Measurements from ENCODE around the gene HIPK3.
"Not testable (repeated sequence)": the region's sequence is repeated elsewhere in the genome, so short reads cannot be mapped to it uniquely, and the experiment has no call there.

The HIPK3 gene

DNA sequence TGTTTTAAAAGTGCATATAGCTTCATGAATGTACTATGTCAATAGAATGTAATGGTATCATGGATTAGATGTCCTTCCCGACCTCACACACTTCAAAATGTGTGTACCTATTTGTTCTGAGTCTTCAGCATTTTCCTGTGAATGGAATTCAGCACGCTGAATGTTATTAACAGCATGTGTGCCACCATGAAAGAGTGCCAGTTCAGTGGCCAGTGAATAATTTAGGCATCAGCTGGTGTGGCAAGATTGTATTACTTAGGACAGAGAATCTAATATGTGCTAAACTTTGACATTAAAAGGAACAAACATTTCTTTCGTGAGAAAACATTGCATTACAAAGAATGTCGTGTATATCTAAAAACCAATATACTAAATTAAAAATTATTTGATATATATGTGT, 46.4 kb downstream of the HIPK3 start:
- no peak for DNase-seq (ENCODE audit: low read depth in 2 of 2)

DNA sequence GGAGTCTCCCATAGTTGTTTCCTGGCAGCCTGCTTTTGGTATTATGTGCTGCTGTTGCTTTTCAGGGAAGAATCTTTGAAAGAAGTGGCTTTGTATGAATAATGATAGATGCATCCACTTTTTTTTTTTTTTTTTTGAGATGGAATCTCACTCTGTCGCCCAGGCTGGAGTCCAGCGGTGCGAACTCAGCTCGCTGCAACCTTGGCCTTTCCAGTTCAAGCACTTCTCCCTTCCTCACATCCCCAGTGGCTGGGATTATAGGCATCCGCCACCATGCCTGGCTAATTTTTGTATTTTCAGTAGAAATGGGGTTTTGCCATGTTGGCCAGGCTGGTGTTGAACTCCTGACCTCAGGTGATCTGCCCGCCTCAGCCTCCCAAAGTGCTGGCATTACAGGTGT, 49.6 kb downstream of the HIPK3 start:
- DNase-seq (ENCODE audit: low read depth in 2 of 2), result not testable (repeated sequence)

DNA sequence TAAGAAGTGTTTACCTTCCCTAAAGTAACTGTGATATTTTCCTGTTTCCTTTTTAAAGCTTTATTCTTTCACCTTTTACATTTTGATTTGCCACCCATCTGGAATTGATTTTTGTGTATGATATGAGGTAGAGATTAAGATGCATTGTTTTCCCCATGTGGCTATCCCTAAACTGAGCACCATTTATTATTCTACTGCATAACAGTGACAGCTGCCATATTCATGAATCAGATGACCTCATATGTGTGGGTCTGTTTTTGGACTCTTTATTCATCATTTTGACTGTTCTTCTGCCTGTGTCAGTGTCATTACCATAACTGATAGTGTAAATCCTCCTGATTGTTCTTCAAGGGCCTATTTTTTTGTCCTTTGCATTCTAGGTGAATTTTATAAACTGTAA, 50.8 kb downstream of the HIPK3 start:
- no peak for DNase-seq (ENCODE audit: low read depth in 2 of 2)

DNA sequence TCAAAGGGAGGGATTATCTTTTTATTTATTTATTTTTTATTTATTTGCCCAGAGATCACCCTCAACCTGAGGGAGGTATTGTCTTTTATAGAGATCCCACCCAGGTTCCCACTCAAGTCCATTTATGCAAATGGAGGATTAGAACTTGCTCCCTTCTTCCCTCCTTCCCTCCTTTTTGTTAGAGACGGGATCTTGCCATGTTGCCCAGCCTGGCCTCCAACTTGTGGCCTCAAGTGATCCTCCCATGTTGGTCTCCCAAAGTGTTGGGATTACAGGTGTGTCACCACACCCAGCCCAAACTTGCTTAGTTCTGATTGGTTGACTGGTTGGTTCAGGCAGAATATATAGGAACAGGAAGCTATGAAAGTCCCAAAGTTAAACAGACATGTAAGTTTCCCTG, 51.9 kb downstream of the HIPK3 start:
- no peak for DNase-seq (ENCODE audit: low read depth in 2 of 2)

DNA sequence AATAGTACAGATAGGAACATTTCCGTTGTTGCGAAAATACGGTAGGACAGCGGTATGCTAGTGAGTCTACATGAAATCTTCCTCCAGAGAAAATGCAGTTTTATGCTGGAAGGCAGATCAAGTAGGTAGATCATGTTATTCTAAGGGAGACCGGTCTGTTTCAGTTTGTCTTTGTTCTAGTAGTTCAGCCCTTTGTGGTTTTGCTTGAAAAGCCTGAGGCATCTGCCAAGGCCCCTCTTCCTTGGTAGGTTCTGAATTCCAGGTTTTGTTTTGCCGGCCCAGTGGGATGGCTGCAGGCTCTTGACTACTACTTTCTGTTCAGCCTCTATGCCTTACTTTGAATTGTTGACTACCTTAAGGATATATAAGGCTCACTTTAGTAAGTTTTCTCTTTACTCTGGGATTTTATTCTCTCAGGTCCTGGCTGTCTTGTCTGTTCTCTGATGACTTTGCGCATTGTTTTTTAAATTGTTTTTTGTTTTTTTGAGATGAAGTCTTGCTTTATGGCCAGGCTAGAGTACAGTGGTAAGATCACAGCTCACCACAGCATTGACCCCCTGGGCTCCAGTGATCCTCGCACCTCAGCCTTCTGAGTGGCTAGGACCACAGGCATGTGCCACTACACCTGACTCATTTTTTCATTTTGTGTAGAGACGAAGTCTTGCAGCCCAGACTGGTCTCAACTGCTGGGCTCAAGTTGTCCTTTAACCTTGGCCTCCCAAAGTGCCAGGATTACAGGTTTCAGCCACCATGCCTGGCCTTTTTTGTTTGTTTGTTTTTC, 53.7 kb downstream of the HIPK3 start:
- DNase-seq (ENCODE audit: low read depth in 2 of 2), result no peak

DNA sequence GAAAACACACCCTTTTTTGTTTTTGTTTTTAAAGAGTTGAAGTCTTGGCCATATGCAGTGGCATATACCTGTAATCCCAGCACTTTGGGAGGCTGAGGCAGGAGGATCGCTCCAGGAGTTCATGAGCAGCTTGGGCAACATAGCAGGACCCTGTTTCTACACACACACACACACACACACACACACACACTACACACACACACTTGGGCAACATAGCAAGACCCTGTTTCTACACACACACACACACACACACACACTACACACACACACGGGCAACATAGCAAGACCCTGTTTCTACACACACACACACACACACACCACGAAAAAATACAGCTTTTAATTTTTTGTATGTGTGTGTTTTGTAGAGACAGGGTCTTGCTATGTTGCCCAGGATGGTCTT, 54.5 kb downstream of the HIPK3 start:
- no peak for DNase-seq (ENCODE audit: low read depth in 2 of 2)

DNA sequence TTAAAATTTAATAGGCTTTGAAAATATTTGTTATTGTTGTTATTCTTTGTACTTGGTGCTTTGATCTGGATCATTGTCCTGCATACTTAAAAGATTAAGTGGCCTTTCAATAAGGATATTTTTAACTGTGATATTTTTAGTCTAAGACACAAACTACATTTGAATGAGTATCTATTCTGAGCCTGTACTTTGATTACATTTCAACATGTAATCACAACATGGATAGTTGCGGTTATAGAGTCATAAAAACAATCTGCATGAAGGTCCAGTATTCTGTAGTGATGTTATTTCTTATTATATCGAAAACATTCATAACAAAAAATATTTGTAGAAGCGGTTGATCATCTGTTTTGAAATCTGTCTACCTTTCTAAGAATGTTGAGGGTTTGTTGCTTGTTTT, 58.6 kb downstream of the HIPK3 start:
- DNase-seq (ENCODE audit: low read depth in 2 of 2), result no peak

DNA sequence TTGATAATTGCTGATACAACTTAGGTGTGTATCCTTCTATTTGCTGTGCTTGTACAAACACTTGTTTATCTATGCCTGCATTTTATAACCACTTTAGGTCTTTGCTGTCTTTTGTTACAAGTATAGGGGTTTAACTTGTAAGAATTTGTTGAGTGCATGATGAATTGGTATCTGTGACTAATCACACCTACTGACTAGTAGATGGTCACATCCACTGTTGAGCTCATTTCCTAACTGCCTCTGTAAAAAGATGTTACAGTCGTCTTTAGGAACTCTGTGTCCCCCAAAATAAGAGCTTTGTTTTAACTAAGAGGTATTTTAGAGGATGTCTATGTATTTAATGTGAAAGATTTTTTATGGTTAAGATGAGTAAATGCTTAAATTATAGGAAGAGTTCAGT, 60.5 kb downstream of the HIPK3 start:
- DNase-seq (ENCODE audit: low read depth in 2 of 2), result no peak

DNA sequence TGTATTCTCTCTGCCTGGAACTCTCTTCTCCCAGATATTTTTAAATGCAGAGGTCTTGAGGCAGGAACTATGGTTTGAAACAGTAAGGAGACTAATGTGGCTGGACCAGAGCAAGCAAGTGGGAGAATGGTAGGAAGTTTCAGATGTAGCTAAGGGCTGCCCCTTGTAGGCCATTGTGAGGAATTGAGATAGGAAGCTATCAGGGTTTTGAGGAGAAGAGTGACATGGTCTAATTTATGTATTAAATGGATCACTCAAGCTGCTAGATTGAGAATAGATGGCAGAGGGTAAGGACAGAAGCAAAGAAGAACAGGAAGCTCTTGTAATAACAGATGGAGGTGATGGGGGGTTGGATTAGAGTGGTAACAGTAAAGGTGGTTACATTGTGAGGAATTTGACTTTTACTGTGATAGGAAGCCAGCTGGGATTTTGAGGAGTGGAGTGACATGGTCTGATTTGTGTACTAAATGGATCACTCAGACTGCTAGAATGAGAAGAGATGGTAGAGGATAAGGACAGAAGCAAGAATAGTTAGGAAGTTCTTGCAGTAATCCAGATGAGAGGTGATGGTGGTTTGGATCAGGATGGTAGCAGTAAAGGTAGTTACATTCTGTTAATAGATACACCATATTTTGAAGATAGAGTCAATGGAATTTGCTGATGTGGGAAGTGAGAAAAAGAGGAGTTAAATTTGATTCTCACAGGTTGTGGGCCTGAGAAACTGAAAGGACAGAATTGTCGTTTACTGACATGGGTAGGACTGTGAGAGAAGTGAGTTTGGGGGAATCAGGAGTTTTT, 63.0 kb downstream of the HIPK3 start:
- no peak for DNase-seq (ENCODE audit: low read depth in 2 of 2)

DNA sequence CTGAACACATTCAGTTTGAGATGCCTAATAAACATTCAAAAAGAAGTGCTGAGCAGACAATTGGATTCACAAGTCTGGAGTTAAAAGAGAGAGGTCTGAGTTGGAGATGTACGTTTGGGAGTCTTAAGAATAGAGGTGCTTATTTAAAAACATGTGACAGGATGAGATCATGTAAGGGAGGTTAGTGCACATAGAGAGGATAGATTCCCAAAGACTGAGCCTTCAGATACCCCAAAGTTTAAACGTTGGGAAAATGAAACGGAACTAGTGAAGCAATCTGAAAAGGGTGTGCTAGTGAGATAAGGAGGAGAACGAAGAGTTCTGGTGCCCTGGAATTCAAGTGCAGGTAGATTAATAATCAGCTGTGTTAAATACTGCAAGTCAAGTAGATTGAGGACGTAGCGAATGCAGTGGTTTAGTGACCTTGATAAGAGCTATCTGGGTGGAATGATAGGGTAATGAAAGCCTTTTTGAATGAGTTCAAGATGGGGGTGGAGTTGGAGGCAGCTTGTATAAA, 63.7 kb downstream of the HIPK3 start:
- DNase-seq (ENCODE audit: low read depth in 2 of 2), result no peak

DNA sequence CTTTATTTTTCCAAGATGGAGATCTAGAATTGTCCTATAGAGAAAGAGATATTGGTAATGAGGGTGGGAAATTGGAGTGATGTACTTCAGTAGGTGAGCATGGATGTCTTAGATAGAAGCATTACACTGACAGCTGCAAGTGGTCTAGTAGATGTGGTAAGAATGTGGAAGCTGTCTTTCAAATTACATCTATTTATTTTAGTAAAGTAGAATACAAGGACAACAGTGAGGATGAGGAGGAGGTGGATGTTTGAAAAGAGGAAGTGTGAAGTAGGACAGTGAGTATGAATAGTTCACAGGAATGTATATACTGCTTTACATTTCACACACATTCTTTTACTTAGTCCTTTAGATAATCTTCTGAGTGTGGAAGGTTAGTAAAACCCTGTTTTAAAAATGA, 64.2 kb downstream of the HIPK3 start:
- no peak for DNase-seq (ENCODE audit: low read depth in 2 of 2)

DNA sequence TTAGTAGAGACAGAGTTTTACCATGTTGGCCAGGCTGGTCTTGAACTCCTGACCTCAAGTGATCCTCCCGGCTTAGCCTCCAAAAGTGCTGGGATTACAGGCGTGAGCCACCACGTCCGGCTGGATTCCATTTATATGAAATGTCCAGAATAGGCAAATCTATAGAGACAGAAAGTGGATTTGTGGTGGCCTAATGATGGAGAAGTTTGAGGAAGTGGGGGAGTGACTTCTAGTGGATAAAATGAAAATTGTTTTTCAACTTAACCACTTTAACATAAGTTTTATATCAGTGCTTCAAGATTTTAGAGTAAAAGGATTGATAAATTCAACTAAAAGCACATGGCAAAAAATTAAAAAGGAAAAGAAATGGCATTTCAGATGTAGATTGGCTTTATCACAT, 66.2 kb downstream of the HIPK3 start:
- DNase-seq (ENCODE audit: low read depth in 2 of 2), result no peak

DNA sequence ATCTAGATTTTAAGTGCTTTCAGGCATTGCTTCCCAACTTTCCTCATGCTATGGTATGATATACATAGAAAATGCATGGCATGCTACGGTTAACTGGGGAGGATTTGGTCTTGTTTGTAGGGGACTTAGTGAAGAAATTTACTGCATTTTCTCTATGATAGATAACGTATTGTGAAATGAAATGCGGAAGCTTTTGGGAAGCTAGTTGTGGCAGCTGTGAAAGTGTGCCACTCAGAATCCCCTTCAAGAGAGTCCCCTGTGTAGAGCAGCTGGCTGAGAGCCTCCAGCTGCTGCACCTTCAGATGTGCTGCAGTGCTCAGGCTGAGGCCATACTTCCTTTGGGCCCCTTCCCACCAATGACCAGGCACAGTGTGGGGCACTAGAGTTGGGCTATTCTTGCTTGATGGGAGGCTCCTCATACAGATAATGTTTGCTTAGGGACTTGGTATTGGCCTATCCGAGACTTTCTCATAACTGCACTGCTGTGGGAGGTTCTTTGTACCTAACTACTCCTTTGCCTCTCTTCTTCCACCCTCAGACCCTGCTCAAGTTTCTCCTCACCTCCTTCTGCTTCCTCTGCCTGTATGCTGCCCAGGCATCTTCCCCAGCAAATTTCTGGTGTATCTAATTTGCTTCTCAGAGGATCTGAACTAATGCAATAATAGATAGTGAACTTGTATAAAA, 67.3 kb downstream of the HIPK3 start:
- DNase-seq (ENCODE audit: low read depth in 2 of 2), result no peak

DNA sequence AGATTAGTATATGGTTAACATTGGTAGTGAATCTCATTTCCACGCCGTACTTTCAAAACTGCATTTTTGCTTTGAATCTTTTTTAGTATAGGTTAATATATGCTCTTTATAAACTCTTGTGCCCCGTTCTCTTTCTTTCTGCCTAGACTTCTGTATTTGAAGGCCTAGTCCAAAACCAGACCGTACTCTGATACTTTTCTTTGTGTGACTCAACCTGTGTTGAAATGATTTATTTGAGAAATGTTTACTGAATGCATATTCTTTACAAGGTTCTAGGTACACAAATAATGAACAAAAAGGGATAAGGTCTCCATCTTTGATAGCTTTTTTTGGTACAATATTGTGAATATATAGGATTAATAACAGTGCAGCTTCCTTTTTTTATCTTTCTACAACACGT, 68.3 kb downstream of the HIPK3 start:
- no peak for DNase-seq (ENCODE audit: low read depth in 2 of 2)

DNA sequence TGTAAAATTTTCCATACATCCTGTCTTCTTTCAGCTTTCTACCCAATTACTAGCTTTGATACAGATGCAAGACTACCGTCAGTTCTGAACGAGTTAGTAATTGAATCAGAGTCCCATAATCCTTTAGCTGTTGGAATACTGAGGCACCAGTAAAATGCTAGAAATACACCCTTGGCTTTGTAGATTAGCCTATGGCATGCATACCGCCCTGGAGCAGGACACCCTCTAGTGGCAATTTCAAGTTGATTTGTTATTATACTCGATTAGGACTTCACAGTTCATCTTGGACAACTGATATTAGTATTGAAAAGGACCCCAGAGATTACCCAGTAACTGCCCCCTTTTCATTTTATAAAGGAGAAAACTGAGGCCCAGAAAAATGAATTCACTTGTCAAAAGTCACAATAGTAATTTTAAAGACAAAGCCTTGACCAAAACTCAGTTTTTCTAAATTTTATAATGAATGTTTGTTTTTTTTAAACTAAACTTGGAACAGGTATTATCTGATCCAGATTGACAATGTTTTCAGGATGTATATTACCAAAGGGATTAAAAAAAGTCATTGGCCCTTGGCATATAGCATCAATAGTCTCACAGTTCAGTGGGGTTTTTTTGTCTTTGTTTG, 72.6 kb downstream of the HIPK3 start:
- DNase-seq (ENCODE audit: low read depth in 2 of 2), result peak in 1 of 2 donors; percentile 8

DNA sequence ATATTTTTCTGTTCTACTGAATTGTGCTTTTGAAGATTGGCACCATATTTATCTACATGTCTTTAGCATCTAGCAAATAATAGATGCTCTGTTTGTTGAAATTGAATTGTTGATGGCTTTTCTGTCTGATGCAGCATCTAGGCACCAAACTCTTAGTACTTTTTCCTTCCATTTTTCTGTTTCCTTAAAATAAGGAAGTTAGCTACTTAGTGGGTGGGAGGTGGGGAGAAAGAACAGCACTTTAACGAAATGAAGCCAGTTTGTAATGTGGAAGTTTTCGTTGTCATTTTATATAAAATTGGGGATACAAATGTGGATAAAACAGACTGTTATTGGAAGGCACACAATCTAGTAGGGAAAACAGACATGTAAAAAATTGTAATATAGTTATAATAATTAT, 76.6 kb downstream of the HIPK3 start:
- no peak for DNase-seq (ENCODE audit: low read depth in 2 of 2)

DNA sequence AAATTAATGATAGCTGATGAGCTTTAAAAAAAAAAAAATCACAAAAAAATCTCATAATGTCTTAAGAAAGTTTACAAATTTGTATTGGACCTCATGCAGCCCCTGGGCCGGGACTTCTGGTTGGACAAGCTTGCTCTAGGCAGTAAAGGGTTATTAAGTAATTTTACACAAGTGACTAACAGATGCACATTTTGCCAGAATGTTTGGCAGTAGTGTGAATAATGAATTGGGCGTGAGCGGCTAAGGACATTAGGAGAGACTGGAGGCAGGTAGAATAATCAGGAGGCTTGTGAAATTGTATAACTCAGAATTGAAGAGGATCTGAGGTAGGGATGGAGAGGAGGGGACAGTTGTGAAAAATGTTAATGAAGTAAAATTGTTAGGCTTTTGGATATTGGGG, 77.4 kb downstream of the HIPK3 start:
- DNase-seq (ENCODE audit: low read depth in 2 of 2), result no peak

DNA sequence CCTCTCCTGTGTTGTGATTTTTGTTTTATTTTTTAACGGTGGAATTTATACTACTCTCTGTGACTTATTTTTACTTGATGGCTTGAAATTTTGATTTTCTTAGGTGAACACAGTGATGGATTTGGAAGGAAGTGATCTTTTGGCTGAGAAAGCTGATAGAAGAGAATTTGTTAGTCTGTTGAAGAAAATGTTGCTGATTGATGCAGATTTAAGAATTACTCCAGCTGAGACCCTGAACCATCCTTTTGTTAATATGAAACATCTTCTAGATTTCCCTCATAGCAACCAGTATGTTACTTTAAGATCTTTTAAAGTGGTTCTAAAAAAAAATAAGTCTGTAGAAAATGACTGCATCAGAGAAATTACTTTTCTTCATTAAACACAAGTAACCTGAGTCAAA, 82.1 kb downstream of the HIPK3 start:
- DNase-seq (ENCODE audit: low read depth in 2 of 2), result no peak

DNA sequence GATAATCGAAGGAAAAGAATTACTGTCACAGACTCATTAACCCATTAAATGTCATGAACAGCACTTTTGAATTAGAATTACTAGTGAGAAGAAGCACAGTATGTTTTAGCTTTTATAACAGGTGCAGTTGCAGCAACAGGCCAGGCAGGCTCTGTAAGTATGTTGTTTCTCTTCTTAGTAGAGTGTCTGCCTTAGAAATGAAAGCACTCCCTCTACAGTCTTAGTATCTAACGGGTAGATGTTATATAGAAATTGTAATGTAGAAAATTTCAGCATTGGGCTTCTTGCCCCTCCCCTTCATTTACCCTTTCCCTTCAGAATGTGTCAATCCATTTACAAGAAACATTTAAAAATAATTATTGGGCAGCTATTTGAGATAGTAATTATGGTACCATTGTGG, 87.4 kb downstream of the HIPK3 start:
- DNase-seq (ENCODE audit: low read depth in 2 of 2), result no peak

DNA sequence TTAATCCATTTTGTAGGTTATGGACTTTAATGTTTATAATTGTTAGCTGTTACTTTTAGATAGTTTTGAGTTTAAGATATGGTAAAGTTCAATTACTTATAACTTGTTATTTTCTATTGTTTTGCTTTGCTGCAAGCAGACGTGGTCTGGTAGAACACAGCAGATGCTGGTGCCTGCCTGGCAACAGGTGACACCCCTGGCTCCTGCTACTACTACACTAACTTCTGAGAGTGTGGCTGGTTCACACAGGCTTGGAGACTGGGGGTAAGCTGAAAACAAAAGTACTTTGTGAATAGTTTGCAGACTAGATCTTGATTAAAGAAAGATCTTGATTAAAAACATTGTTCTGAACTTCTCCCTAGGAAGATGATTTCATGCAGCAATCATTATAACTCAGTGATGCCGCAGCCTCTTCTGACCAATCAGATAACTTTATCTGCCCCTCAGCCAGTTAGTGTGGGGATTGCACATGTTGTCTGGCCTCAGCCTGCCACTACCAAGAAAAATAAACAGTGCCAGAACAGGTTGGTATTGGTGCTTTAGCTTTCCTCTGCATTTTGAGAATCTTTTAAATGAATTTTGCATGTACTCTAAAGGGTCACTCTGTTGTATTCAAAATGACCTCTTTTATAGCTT, 90.4 kb downstream of the HIPK3 start:
- no peak for DNase-seq (ENCODE audit: low read depth in 2 of 2)

DNA sequence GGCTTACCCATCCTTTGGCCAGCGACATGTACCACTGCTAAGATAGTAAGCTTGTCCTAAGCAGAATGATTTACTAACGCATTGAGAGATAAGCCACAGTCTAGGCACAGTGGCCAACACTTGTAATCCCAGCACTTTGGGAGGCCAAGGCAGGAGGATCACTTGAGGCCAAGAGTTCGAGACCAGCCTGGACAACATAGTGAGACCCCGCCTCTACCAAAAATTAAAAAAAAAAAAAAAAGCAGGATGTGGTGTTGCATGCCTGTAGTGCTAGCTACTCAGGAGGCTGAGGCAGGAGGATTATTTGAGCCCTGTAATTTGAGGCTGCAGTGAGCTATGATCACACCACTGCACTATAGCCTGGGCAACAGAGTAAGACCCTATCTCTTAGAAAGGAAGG, 93.1 kb downstream of the HIPK3 start:
- DNase-seq (ENCODE audit: low read depth in 2 of 2), result no peak
